NCI-H2081 treated with DMSO at 0.1 percent for 48 hours (cell line): ENCODE results near the gene ELAPOR2.
"Not testable (repeated sequence)": the region's sequence is repeated elsewhere in the genome, so short reads cannot be mapped to it uniquely, and the experiment has no call there.

Experiments
- DNase-seq: peaks from one replicate; lab custom pipeline; 2025; lab: John Stamatoyannopoulos, UW

Gene ELAPOR2

GRCh38 chr7:87059525-87060287 lies at the start of gene ELAPOR2:
Gene ELAPOR2 (minus strand): TSS chr7:87059654. CDS start chr7:87059513, 141 bp downstream.
- DNase-seq, result peak; percentile 77

GRCh38 chr7:87107949-87108776 lies 48.7 kb upstream of the ELAPOR2 start:
- DNase-seq, result no peak

GRCh38 chr7:87106974-87107612 lies 47.6 kb upstream of the ELAPOR2 start:
- DNase-seq, result no peak

DNA sequence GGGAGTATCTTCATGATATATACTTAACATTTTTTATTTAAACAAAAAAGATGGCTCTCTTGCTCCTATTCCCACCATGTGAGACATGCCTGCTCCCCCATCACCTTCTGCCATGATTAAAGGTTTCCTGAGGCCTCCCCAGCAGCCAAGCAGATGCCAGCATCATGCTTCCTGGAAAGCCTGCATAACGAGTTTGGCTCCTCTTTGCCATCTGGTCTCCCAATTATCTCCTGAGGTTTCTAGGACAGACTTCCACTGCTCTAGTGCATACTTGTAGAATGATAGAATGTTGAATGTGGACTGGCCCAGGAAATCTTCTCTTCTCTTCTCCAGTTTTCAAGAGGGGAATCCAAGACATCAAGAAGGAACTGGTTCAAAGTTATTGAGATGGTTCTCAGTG lies 45.9 kb upstream of the ELAPOR2 start:
- DNase-seq, result no peak

DNA sequence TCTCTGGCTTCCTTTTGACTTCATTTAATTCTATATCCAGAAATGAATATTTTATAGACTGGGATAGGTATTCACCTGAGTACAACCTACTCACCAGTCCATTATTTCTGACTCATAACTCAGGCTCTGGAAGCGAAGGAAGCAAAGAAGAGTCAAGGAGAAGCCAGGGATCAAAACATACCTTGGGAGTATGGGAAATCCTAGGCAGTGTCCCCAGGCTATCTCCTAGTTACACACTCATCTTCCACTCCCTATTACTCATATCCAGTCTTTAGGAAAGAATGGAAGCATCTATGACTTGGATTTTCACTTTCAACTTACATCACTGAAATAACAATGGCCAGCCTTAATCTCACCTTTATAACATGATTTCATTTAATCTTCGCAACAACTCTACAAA lies 40.9 kb upstream of the ELAPOR2 start:
- no peak for DNase-seq

DNA sequence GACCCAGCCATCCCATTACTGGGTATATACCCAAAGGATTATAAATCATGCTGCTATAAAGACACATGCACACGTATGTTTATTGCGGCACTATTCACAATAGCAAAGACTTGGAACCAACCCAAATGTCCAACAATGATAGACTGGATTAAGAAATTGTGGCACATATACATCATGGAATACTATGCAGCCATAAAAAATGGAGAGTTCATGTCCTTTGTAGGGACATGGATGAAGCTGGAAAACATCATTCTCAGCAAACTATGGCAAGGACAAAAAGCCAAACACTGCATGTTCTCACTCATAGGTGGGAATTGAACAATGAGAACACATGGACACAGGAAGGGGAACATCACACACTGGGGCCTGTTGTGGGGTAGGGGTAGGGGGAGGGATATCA lies 37.9 kb upstream of the ELAPOR2 start:
- not testable (repeated sequence) for DNase-seq

- DNase-seq, result no peak
Measured at GRCh38 chr7:87094322-87094721, 34.9 kb upstream of the ELAPOR2 start.

GRCh38 chr7:87092568-87093091 lies 33.2 kb upstream of the ELAPOR2 start:
- DNase-seq, result no peak

DNA sequence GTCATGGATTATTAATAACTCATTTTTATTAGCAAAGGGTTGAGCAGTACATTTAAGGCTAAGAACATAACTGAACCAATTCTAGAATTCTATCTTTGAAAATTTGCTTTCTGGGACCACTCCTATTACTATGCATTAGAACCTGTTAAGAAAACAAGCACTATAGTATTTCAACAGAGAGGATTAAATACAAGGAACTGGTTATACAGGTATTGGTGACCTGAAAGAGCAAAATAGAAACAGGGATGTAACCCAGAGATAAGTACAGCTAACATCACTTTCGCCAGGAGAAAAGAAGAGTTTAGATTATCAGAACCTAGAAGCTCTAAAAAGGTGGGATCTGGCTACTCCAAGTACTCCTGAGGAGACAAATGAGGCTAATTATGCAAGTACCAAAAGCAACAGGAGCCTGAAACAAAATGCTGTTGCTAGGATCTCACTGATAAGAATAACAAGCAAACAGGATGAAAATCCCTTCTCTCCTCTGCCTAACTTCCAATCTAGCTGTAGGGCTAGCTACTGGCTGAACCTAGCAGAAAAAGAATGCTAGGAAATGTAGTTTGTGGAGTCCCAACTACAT lies 32.1 kb upstream of the ELAPOR2 start:
- DNase-seq, result no peak

DNA sequence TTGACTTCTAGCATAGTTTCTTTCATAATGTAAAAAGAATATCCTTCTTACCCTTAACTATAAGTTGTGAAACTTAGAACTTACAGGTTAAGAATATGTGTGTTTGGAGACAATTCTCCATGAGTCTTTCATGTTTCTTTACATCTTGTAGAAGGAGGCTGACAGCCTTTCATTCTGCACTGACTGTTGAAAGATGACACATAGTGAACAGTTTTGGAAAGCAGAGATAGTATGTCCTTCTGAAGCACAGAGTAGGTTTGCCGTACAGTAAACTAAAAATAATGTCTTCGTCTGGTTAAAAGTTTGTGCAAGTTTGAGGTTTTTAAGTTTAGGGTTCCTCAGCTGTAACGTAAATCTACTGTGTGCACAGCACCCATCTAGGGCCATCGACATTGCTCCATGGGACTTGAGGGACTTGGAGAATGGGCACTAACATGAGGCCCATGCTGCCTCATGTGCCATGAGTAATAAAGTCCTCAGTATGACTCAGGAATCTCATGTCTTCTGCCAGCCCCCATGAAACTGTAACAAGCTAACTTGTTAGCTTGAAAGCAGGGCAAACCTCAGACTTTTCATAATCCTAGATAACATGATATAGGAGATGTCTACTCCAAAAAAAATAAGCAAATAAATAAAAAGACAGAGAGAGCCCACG lies 24.5 kb upstream of the ELAPOR2 start:
- DNase-seq, result no peak

DNA sequence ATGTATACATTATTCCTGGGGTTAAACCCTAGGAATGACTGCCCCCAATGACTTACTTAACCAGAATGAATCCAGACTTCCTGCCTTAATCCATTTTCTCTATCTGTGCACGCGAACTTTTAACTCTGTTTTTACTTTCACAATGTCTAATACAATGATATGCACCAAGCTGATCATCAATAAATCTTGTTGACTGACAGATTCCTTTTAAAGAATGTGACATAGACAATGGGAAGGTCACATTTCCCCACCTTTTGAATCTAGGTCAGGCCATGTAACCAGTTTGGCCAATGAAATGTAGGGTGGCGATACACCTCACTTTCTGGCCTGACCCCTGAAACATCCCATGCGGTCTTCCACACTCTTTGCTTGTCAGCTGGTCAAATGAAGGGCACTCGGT lies 23.2 kb upstream of the ELAPOR2 start:
- DNase-seq, result no peak

DNA sequence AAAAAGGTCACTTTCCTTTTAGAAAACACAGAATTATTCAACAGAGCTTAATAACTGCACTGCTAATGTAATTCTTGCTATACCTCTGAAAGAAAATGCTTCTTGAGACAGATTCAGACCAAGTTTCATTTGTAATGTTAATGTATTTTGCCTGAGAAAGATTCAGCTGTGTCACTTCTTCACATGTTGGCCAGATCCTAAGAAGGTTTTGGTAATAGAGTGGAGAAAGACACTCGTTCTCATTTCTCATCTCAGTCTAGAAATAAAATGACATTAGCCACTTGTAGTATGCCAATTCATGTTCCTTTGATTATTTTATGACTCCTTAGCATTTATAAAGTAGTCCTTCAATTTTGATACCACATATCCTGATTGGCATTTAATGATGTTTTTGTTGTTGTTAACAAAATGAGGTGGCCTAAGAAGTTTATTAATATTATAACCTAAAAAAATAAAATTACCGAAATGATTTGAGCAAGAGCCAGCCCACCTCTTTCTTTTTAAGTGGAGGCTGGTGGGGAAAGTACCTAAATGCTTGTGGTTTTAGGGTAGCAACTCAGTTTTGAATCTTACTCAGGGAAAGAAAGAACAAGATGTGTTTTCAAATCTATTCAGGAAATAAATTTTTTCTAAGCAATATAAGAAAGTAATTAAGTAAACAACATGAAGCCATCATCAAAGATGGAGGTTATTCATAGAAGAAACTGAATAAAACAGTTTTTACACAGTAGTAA lies 16.4 kb upstream of the ELAPOR2 start:
- no peak for DNase-seq

DNA sequence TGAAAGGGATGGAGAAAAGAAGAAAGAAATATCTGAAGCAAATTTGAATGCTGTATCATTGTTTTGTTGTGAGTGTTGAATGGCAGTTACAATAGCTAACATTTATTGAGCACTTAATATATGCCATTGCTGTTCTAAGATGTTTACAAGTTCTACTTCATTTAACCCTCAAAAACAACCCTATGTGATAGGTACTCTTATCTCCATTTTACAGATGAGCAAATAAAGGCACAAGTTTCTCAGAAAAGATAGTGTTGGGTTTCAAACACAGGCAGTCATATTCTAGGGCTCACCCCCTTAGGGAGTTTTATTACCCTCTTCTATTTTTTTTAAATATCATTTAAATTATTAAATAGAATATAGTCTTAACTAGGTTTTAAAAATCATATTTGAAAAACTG lies 8.3 kb upstream of the ELAPOR2 start:
- no peak for DNase-seq

DNA sequence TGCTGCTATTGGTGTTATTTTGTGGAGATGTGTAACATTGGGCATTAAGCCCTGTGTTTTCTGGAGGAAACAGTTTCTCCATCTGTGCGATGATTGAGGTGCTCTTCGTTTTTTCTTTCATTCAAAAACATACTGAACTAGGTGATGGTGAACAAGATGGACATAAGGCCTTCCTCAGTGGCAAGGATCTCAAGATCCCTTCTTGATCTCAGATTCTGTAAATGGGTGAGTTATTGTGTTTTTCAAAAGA lies 759 bp upstream of the ELAPOR2 start:
- DNase-seq, result no peak

DNA sequence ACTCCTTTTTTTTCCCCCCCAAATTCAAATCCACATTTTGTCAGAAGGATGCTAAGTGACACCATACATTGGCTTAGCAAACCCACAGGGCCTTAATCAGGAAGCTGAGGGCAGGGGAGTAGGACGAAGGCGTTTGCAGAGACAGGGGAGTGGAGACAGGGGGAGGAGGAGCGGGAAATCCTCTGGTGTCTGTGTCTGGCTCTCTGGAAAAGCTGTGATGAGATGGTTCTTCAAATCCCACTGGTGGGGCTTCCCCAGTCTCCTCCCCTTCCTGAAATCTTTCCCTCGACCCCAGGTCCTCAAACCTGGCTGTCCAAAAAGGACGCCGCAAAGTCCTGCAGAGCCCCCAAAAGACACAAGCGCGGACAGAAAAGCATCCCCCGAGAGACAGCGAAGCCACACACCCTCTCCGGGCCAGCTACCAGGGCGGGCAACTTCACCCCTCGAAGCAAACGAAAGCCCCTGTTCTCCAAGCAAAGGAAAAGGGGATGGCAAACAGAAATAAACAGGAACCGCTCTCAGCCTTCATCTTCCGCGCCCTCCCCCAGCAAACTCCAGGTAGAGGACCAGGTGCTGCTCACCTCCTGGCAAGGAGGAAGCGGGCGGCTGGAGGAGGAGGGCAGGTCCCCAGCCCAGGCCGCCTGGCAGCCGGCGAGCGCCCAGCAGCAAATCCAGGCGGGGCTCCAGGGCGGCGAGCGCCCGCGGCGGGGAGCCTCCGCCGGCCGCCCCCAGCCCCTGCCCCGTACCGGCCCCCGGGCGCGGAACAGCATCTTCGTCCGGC lies 520 bp downstream of the ELAPOR2 start:
- no peak for DNase-seq

DNA sequence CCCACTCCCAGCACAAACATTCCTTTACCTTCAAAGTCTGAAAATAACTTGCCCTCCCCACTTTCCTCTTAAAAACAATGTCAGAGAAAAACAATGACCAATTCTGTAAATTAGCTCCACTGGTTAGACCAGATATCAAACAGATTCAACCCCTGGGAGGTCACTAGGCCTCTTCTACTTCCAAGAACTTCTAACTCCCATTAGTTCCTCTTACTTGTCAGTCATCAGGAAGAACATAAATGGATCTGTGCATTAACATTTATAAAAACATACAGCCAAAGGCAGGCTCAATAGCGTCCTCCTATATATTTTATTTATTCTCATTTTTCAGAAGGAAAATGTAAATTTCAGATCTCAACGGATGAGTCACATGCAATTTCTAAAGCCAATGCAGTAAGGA lies 2.2 kb downstream of the ELAPOR2 start:
- DNase-seq, result no peak

DNA sequence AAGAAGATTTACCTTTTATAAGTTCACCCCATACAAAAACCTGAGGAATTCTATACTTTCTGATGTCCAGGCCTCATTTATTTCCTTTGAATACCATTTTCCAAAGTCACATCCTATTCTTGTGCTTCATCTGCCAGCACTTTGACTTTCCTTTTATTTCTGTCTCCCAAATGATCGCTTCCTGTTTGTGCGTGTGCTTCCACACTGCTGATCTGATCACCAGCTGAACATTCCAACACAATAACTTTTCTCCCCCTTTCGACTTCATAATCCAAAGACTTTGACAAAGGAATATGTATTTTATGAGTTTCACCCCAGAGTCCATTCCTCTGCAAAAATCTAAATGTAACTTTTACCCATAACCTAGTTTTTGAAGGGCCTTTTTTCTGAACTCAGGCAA lies 3.1 kb downstream of the ELAPOR2 start:
- no peak for DNase-seq

DNA sequence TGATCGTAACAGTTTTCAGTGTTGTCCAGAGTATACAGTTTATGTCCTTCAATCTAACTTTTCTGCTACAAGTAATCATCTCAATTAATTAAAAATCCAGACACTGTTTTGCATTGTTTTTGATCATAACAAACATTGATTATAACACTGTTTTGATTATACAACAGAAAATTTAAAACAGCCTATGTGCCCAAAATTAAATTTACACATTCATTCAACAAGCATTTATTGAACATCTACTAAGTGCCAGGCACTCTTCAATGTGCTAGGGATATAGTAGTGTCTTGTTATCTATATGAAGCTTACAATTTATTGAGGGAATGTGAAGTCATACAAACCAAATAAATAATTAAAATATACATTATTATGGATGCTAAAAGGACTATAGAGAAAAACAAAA lies 10.6 kb downstream of the ELAPOR2 start:
- no peak for DNase-seq

DNA sequence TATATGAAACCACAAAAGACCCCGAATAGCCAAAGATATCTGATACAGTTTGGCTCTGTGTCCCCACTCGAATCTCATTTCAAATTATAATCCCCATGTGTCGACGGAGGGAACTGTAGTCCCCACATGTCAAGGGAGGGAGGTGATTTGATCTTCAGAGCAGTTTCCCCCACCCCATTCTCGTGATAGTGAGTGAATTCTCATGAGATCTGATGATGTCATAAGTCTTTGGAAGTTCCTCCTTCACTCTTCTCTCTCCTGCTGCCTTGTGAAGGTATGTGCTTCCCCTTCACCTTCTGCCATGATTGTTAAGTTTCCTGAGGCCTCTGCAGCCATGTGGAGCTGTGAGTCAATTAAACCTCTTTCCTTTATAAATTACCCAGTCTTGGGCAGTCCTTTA lies 13.0 kb downstream of the ELAPOR2 start:
- DNase-seq, result no peak

DNA sequence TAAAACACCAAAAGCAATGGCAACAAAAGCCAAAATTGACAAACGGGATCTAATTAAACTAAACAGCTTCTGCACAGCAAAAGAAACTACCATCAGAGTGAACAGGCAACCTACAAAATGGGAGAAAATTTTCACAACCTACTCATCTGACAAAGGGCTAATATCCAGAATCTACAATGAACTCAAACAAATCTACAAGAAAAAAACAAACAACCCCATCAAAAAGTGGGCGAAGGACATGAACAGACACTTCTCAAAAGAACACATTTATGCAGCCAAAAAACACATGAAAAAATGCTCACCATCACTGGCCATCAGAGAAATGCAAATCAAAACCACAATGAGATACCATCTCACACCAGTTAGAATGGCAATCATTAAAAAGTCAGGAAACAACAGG lies 14.7 kb downstream of the ELAPOR2 start:
- DNase-seq, result not testable (repeated sequence)

DNA sequence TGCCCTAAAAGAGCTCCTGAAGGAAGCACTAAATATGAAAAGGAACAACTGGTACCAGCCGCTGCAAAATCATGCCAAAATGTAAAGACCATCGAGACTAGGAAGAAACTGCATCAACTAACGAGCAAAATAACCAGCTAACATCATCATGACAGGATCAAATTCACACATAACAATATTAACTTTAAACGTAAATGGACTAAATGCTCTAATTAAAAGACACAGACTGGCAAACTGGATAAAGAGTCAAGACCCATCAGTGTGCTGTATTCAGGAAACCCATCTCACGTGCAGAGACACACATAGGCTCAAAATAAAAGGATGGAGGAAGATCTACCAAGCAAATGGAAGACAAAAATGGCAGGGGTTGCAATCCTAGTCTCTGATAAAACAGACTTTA lies 17.9 kb downstream of the ELAPOR2 start:
- DNase-seq, result not testable (repeated sequence)
